ENCODE data around the gene CRYBG1. TPM values are rescaled to one million over a fixed set of nuclear protein-coding genes. Genes with fewer than 3 reads are reported as not detected.

CRYBG1 gene
- total and polyA plus RNA-seq, 10 of the 15 experiments (the other 5 are each of a cell fraction or from before 2014, with no cell fraction given): 6.5 to 57.0 (median 25.2) TPM

DNA sequence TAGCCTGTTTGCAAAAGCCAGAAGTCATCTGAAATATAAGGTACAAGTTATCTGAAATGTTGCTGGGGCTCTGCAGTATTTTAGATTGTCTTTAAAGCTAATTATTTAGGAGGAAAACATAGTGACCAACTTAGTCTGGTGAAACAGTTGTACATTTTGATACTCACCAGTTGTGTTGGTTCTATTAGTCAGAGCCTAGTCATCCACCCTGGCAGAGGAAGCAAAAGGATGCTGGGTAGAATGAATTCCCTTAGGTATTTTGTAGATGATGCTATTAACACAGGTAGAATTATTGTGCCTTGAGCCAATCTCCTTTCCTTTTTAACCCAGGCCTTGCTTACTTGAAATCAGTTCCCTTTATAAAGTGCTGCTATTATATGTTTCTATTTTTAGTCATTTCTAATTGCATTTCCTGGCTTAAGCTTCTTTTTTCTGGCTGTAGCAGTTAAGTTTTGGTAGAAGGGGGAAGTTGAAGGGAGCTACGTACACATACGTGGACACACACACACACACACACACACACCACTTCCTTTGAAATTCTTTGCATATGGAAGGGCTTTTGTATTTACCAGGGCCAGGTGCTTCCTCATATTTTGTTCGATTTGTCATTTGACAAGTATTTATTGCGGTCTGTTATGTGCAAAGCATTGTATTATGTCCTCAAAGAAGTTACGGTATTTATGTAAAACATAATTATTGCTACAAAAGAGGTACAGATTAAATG lies 186.3 kb downstream of the CRYBG1 start:
- ATAC-seq: peak; percentile 18

More for the DNA sequence above, 186.3 kb downstream of the CRYBG1 start:
- WGBS (ENCODE audit: insufficient coverage, insufficient replicate concordance, low lambda C conversion rate, missing lambda C conversion rate): 16% methylated on average over 5 of the region's 5 CpGs
- no peak for DNase-seq (ENCODE audit: low read depth, low spot score)
- no peak overlapping the region for H3K27ac ChIP-seq (ENCODE audit: control insufficient read depth, insufficient read depth)
- ChIA-PET SMC1A (ENCODE audit: uncharacterized antibody, unreplicated experiment) (interaction anchor here (1.3 to 1.5 kb wide), 3 partner anchors 10 to 34 kb away, joined by 3 to 4 read pairs (median 4); no protein-coding TSS in a partner anchor), POLR2A (interaction anchor here (1.7 kb wide), 1 partner anchor 12 kb away, joined by 5 read pairs; no protein-coding TSS in a partner anchor), CTCF (interaction anchor here (1.1 kb wide), 1 partner anchor 33 kb away, joined by 3 read pairs; no protein-coding TSS in a partner anchor), RAD21 (ENCODE audit: unreplicated experiment) (interaction anchor here (0.6 kb wide), 1 partner anchor 33 kb away, joined by 3 read pairs; no protein-coding TSS in a partner anchor)
- intact Hi-C loops (cut with micrococcal nuclease; ENCODE audit: unreplicated experiment): no loop called here
- TF ChIP-seq TCF12 (IDR thresholded peaks at IDR 0.05; ENCODE audit: low read depth, low read length): no peak
- no peak for TF ChIP-seq HDAC6 (IDR thresholded peaks at IDR 0.05; ENCODE audit: unreplicated experiment)
- TF ChIP-seq PAX8 (IDR thresholded peaks at IDR 0.05): no peak
- no peak for TF ChIP-seq IKZF2 (IDR thresholded peaks at IDR 0.05)
- no peak for TF ChIP-seq CHD1 (IDR thresholded peaks at IDR 0.05; ENCODE audit: low read depth, low read length)
- TF ChIP-seq, protein P1, sequence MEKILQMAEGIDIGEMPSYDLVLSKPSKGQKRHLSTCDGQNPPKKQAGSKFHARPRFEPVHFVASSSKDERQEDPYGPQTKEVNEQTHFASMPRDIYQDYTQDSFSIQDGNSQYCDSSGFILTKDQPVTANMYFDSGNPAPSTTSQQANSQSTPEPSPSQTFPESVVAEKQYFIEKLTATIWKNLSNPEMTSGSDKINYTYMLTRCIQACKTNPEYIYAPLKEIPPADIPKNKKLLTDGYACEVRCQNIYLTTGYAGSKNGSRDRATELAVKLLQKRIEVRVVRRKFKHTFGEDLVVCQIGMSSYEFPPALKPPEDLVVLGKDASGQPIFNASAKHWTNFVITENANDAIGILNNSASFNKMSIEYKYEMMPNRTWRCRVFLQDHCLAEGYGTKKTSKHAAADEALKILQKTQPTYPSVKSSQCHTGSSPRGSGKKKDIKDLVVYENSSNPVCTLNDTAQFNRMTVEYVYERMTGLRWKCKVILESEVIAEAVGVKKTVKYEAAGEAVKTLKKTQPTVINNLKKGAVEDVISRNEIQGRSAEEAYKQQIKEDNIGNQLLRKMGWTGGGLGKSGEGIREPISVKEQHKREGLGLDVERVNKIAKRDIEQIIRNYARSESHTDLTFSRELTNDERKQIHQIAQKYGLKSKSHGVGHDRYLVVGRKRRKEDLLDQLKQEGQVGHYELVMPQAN (conservative IDR thresholded peaks at IDR 0.05): no peak
- TF ChIP-seq, protein P2, sequence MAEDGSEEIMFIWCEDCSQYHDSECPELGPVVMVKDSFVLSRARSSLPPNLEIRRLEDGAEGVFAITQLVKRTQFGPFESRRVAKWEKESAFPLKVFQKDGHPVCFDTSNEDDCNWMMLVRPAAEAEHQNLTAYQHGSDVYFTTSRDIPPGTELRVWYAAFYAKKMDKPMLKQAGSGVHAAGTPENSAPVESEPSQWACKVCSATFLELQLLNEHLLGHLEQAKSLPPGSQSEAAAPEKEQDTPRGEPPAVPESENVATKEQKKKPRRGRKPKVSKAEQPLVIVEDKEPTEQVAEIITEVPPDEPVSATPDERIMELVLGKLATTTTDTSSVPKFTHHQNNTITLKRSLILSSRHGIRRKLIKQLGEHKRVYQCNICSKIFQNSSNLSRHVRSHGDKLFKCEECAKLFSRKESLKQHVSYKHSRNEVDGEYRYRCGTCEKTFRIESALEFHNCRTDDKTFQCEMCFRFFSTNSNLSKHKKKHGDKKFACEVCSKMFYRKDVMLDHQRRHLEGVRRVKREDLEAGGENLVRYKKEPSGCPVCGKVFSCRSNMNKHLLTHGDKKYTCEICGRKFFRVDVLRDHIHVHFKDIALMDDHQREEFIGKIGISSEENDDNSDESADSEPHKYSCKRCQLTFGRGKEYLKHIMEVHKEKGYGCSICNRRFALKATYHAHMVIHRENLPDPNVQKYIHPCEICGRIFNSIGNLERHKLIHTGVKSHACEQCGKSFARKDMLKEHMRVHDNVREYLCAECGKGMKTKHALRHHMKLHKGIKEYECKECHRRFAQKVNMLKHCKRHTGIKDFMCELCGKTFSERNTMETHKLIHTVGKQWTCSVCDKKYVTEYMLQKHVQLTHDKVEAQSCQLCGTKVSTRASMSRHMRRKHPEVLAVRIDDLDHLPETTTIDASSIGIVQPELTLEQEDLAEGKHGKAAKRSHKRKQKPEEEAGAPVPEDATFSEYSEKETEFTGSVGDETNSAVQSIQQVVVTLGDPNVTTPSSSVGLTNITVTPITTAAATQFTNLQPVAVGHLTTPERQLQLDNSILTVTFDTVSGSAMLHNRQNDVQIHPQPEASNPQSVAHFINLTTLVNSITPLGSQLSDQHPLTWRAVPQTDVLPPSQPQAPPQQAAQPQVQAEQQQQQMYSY (CRISPR knock-in tag; IDR thresholded peaks at IDR 0.05): no peak
- TF ChIP-seq KDM1A (IDR thresholded peaks at IDR 0.05; ENCODE audit: borderline replicate concordance): no peak
- H3K9ac ChIP-seq (ENCODE audit: control insufficient read depth, insufficient read depth, low read length): no peak overlapping the region
- H2AFZ ChIP-seq (ENCODE audit: control insufficient read depth, low read depth, low read length): no peak overlapping the region
- in situ Hi-C loops (cut with MboI): no loop called here
- no peaks in the 10 kb centered on the region; the same call in 2 of the 3 replicates for H3K9me3 ChIP-seq (replicated peaks; ENCODE audit: control insufficient read depth, insufficient read depth, low read length)
- H3K4me2 ChIP-seq (ENCODE audit: control insufficient read depth, insufficient read depth): no peak overlapping the region
- H3K4me1 ChIP-seq (ENCODE audit: control insufficient read depth, insufficient read depth, low read length): no peaks in the 10 kb centered on the region
- no TSS peak for BruUV-seq (replicated peaks)
- H4K20me1 ChIP-seq (ENCODE audit: control insufficient read depth, insufficient read depth): no peaks in the 10 kb centered on the region
- H3K79me2 ChIP-seq (ENCODE audit: control insufficient read depth, insufficient read depth, low read length): no peaks in the 10 kb centered on the region
- FAIRE-seq: no peak
- H3K36me3 ChIP-seq (ENCODE audit: control insufficient read depth in 2 of 2, insufficient read depth in 2 of 2, low read length in 1 of 2): peaks cover 0 to 47% of the 10 kb centered on the region in 2 experiments; a peak in 3 of 4 replicates
- H3K27me3 ChIP-seq (replicated peaks in 1 of 2; ENCODE audit: control insufficient read depth in 2 of 2, insufficient read depth in 2 of 2, low read length in 1 of 2): no peaks in the 10 kb centered on the region
- no peak overlapping the region for H3K4me3 ChIP-seq
